ENCODE measurements around the gene GSS. TPM values are rescaled to one million over a fixed set of nuclear protein-coding genes. Genes with fewer than 3 reads are reported as not detected.

The GSS gene
- total and polyA plus RNA-seq, 2 donors (not counting 3 experiments of a cell fraction or from before 2014, with no cell fraction given): 47.9 to 65.1 TPM

DNA sequence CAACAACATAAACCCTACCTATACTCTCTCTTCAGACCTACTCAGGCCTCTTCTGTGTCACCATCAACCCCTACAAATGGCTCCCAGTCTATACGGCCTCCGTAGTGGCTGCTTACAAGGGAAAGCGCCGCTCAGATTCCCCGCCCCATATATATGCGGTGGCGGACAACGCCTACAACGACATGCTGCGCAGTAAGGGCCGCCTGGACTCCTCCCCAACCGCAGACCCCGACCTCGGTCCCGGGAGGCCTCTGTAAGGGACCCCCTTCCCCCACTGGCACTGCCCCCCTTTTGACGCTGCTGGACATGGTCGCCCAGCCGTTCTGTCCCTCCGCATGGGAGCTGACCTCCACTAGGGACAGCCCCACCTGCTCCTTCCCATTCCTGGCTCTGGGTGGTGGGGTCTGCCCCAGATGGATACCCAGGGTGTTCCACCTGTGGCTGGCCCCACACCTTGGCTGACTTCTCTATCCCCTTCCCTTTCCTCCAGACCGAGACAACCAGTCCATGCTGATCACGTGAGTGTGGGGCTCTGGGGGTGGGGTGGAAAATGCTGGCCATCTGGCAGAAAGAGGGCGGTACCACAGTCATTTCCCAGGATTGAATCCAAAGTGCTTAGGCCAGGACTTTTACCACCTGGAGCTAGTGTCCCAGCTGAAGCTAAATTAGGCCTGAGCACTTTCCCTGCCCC, 25.1 kb upstream of the GSS start:
- dilution Hi-C loops (cut with MboI; ENCODE audit: extremely low pct_ligation_motif_present, low sequenced_read_pairs): no loop called here

More for the DNA sequence above, 25.1 kb upstream of the GSS start:
- Histone ChIP-seq H3K36me3 (ENCODE audit: control insufficient read depth in 2 of 2, extremely low read depth in 1 of 2, insufficient read depth in 2 of 2, low read length in 2 of 2) (no peaks in the 10 kb centered on the region), H2AFZ (ENCODE audit: low read depth, low read length) (no peak overlapping the region), H3K9me1 (replicated peaks; ENCODE audit: control insufficient read depth, extremely low read depth, insufficient read depth, low read length) (no peaks in the 10 kb centered on the region), H3K79me2 (ENCODE audit: control insufficient read depth, insufficient read depth, low read length) (no peaks in the 10 kb centered on the region), H4K20me1 (replicated peaks; ENCODE audit: control insufficient read depth, extremely low read depth, insufficient read depth, low read length) (no peaks in the 10 kb centered on the region), H3K27me3 (ENCODE audit: control insufficient read depth in 2 of 2, insufficient read depth in 2 of 2, low read length in 2 of 2) (peaks cover 5% of the 10 kb centered on the region in 2 experiments), H3K9me3 (replicated peaks; ENCODE audit: control insufficient read depth, insufficient read depth, low read length) (no peaks in the 10 kb centered on the region), H3K27ac (ENCODE audit: insufficient read depth, low read depth, low read length) (no peak overlapping the region), H3K4me1 (ENCODE audit: control insufficient read depth, extremely low read depth, insufficient read depth, low read length) (no peaks in the 10 kb centered on the region), H3K4me2 (ENCODE audit: insufficient read depth, low read length) (no peak overlapping the region), H3K4me3 (replicated peaks in 1 of 3; ENCODE audit: insufficient read depth in 1 of 3, low read depth in 1 of 3, low read length in 3 of 3) (no peak overlapping the region), H3K9ac (replicated peaks; ENCODE audit: extremely low read depth, insufficient read depth, low read length) (no peak overlapping the region)
- POLR2A ChIA-PET: no interaction called here
- TF ChIP-seq POLR2A (IDR thresholded peaks at IDR 0.05; ENCODE audit: low read depth, low read length) (no peak), MYC (IDR thresholded peaks at IDR 0.05; ENCODE audit: low read depth, low read length) (no peak), EZH2 (IDR thresholded peaks at IDR 0.05; ENCODE audit: borderline replicate concordance, low read depth, low read length, severe bottlenecking) (no peak), GATA2 (IDR thresholded peaks at IDR 0.05; ENCODE audit: insufficient read depth, insufficient read length, low read depth, low read length) (no peak), JUN (IDR thresholded peaks at IDR 0.05; ENCODE audit: borderline replicate concordance, insufficient read depth, insufficient read length, low read depth) (no peak), FOS (IDR thresholded peaks at IDR 0.05; ENCODE audit: borderline replicate concordance, insufficient read depth, low read length) (no peak), POLR2AphosphoS5 (IDR thresholded peaks at IDR 0.05; ENCODE audit: insufficient read depth, low read depth, low read length) (no peak)
- TF ChIP-seq, protein P1, sequence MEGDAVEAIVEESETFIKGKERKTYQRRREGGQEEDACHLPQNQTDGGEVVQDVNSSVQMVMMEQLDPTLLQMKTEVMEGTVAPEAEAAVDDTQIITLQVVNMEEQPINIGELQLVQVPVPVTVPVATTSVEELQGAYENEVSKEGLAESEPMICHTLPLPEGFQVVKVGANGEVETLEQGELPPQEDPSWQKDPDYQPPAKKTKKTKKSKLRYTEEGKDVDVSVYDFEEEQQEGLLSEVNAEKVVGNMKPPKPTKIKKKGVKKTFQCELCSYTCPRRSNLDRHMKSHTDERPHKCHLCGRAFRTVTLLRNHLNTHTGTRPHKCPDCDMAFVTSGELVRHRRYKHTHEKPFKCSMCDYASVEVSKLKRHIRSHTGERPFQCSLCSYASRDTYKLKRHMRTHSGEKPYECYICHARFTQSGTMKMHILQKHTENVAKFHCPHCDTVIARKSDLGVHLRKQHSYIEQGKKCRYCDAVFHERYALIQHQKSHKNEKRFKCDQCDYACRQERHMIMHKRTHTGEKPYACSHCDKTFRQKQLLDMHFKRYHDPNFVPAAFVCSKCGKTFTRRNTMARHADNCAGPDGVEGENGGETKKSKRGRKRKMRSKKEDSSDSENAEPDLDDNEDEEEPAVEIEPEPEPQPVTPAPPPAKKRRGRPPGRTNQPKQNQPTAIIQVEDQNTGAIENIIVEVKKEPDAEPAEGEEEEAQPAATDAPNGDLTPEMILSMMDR (IDR thresholded peaks at IDR 0.05; ENCODE audit: extremely low read depth in 1 of 2, insufficient read depth in 1 of 2, low read depth in 1 of 2, low read length in 2 of 2): no peak
- TF ChIP-seq, protein P2, sequence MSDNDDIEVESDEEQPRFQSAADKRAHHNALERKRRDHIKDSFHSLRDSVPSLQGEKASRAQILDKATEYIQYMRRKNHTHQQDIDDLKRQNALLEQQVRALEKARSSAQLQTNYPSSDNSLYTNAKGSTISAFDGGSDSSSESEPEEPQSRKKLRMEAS (IDR thresholded peaks at IDR 0.05; ENCODE audit: insufficient read depth, insufficient read length): no peak
- intact Hi-C loops (cut with micrococcal nuclease): no loop called here
- CTCF ChIA-PET: no interaction called here
- BruUV-seq (replicated peaks): no TSS peak
- DNase-seq (ENCODE audit: low read depth, low spot score): no peak
- no peak for FAIRE-seq

Measured in endothelial cell of umbilical vein (primary cell).